ENCODE results near the gene TMEM183A.
"Not testable (repeated sequence)": the region's sequence is repeated elsewhere in the genome, so short reads cannot be mapped to it uniquely, and the experiment has no call there.

DNA sequence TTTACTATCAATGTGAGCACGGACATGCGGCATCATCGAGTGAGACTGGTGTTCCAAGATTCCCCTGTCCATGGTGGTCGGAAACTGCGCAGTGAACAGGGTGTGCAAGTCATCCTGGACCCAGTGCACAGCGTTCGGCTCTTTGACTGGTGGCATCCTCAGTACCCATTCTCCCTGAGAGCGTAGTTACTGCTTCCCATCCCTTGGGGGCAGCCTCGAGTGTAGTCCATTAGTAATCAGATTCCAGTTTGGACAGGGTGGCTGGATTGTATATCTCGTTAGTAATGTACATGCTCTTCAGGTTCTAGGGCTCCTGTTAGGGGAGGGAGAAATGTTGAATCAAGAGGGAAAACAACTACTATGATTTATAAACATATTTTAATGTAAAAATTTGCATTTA is 15.7 kb downstream of the TMEM183A start:
- not testable (repeated sequence) for TF ChIP-seq CTCF (IDR thresholded peaks at IDR 0.05 in 2 of 3, conservative IDR thresholded peaks at IDR 0.05 in 1 of 3; ENCODE audit: insufficient read depth in 2 of 3, low read depth in 1 of 3, low read length in 3 of 3); CC2D1A (IDR thresholded peaks at IDR 0.05); MAZ (CRISPR knock-in tag; conservative IDR thresholded peaks at IDR 0.05 in 1 of 2, IDR thresholded peaks at IDR 0.05 in 1 of 2); SIN3A (IDR thresholded peaks at IDR 0.05; ENCODE audit: borderline replicate concordance in 2 of 2, control insufficient read depth in 1 of 2, low read depth in 2 of 2, low read length in 2 of 2); FOXK1 (CRISPR knock-in tag; IDR thresholded peaks at IDR 0.05; ENCODE audit: borderline replicate concordance); FOXM1 (IDR thresholded peaks at IDR 0.05; ENCODE audit: low read depth); FOXM1 (CRISPR knock-in tag; IDR thresholded peaks at IDR 0.05; ENCODE audit: low read depth); SRSF7 (optimal IDR thresholded peaks at IDR 0.05; ENCODE audit: low read depth, low read length); MYNN (IDR thresholded peaks at IDR 0.05); MYNN (CRISPR knock-in tag; IDR thresholded peaks at IDR 0.05); TCF15 (CRISPR knock-in tag; IDR thresholded peaks at IDR 0.05); CHD1 (IDR thresholded peaks at IDR 0.05; ENCODE audit: low read length)
- TF ChIP-seq, protein P1, sequence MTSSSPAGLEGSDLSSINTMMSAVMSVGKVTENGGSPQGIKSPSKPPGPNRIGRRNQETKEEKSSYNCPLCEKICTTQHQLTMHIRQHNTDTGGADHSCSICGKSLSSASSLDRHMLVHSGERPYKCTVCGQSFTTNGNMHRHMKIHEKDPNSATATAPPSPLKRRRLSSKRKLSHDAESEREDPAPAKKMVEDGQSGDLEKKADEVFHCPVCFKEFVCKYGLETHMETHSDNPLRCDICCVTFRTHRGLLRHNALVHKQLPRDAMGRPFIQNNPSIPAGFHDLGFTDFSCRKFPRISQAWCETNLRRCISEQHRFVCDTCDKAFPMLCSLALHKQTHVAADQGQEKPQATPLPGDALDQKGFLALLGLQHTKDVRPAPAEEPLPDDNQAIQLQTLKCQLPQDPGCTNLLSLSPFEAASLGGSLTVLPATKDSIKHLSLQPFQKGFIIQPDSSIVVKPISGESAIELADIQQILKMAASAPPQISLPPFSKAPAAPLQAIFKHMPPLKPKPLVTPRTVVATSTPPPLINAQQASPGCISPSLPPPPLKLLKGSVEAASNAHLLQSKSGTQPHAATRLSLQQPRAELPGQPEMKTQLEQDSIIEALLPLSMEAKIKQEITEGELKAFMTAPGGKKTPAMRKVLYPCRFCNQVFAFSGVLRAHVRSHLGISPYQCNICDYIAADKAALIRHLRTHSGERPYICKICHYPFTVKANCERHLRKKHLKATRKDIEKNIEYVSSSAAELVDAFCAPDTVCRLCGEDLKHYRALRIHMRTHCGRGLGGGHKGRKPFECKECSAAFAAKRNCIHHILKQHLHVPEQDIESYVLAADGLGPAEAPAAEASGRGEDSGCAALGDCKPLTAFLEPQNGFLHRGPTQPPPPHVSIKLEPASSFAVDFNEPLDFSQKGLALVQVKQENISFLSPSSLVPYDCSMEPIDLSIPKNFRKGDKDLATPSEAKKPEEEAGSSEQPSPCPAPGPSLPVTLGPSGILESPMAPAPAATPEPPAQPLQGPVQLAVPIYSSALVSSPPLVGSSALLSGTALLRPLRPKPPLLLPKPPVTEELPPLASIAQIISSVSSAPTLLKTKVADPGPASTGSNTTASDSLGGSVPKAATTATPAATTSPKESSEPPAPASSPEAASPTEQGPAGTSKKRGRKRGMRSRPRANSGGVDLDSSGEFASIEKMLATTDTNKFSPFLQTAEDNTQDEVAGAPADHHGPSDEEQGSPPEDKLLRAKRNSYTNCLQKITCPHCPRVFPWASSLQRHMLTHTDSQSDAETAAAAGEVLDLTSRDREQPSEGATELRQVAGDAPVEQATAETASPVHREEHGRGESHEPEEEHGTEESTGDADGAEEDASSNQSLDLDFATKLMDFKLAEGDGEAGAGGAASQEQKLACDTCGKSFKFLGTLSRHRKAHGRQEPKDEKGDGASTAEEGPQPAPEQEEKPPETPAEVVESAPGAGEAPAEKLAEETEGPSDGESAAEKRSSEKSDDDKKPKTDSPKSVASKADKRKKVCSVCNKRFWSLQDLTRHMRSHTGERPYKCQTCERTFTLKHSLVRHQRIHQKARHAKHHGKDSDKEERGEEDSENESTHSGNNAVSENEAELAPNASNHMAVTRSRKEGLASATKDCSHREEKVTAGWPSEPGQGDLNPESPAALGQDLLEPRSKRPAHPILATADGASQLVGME (CRISPR knock-in tag; IDR thresholded peaks at IDR 0.05) = not testable (repeated sequence)
- TF ChIP-seq, protein P2, sequence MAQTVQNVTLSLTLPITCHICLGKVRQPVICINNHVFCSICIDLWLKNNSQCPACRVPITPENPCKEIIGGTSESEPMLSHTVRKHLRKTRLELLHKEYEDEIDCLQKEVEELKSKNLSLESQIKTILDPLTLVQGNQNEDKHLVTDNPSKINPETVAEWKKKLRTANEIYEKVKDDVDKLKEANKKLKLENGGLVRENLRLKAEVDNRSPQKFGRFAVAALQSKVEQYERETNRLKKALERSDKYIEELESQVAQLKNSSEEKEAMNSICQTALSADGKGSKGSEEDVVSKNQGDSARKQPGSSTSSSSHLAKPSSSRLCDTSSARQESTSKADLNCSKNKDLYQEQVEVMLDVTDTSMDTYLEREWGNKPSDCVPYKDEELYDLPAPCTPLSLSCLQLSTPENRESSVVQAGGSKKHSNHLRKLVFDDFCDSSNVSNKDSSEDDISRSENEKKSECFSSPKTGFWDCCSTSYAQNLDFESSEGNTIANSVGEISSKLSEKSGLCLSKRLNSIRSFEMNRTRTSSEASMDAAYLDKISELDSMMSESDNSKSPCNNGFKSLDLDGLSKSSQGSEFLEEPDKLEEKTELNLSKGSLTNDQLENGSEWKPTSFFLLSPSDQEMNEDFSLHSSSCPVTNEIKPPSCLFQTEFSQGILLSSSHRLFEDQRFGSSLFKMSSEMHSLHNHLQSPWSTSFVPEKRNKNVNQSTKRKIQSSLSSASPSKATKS (CRISPR knock-in tag; IDR thresholded peaks at IDR 0.05) = not testable (repeated sequence)
